HG03571 (cell line): ENCODE data around the gene CEP126.
"Not testable (repeated sequence)": the region's sequence is repeated elsewhere in the genome, so short reads cannot be mapped to it uniquely, and the experiment has no call there.

Source experiments
- ATAC-seq: cut with Tn5 transposase; IDR thresholded peaks from one replicate; pipeline ENCODE4 v1.9.1; 2021; ENCODE audit not compliant: unreplicated experiment

CEP126 gene

GRCh38 chr11:101923554-101923953 lies 8.7 kb downstream of the CEP126 start:
- no peak for ATAC-seq

GRCh38 chr11:101929294-101929915 lies 14.6 kb downstream of the CEP126 start:
- no peak for ATAC-seq

- no peak for ATAC-seq
These were observed 16.9 kb downstream of the CEP126 start for GRCh38 chr11:101931692-101932091.

GRCh38 chr11:101940901-101941520 lies 26.2 kb downstream of the CEP126 start:
- no peak for ATAC-seq

GRCh38 chr11:101944923-101945322 lies 30.1 kb downstream of the CEP126 start:
- no peak for ATAC-seq

- ATAC-seq, result no peak
These were observed 30.6 kb downstream of the CEP126 start for GRCh38 chr11:101945448-101945847.

- no peak for ATAC-seq
These were observed 34.9 kb downstream of the CEP126 start for GRCh38 chr11:101949680-101950220.

- ATAC-seq, result no peak
These were observed 40.5 kb downstream of the CEP126 start for GRCh38 chr11:101955278-101955677.

GRCh38 chr11:101955701-101956100 lies 40.9 kb downstream of the CEP126 start:
- no peak for ATAC-seq

GRCh38 chr11:101960231-101960630 lies 45.4 kb downstream of the CEP126 start:
- no peak for ATAC-seq

GRCh38 chr11:101964200-101964599 lies 49.4 kb downstream of the CEP126 start:
- ATAC-seq, result not testable (repeated sequence)

GRCh38 chr11:101974255-101974654 lies 59.4 kb downstream of the CEP126 start:
- ATAC-seq, result no peak

- ATAC-seq, result no peak
These were observed 60.0 kb downstream of the CEP126 start for GRCh38 chr11:101974771-101975170.

GRCh38 chr11:101975734-101976133 lies 60.9 kb downstream of the CEP126 start:
- ATAC-seq, result no peak

- no peak for ATAC-seq
These were observed 72.6 kb downstream of the CEP126 start for GRCh38 chr11:101987370-101987769.

- ATAC-seq, result no peak
These were observed 78.4 kb downstream of the CEP126 start for GRCh38 chr11:101993172-101993571.

GRCh38 chr11:101994052-101994469 lies 79.3 kb downstream of the CEP126 start:
- not testable (repeated sequence) for ATAC-seq

- no peak for ATAC-seq
These were observed 81.3 kb downstream of the CEP126 start for GRCh38 chr11:101996111-101996510.

- no peak for ATAC-seq
These were observed 87.0 kb downstream of the CEP126 start for GRCh38 chr11:102001657-102002338.

- no peak for ATAC-seq
These were observed 89.4 kb downstream of the CEP126 start for GRCh38 chr11:102004220-102004619.

GRCh38 chr11:102005306-102005705 lies 90.5 kb downstream of the CEP126 start:
- no peak for ATAC-seq
